Omental fat pad (tissue), 4 donors: ENCODE measurements around the gene TRERF1. TPM values are rescaled to one million over a fixed set of nuclear protein-coding genes. Genes with fewer than 3 reads are reported as not detected.

ENCODE experiments used
- ATAC-seq: fragments of 150-250 bp; one replicate; pipeline ENCODE4 v1.9.1; 2016; ENCODE audit warnings: mild to moderate bottlenecking, moderate library complexity; ENCODE audit not compliant: low FRiP score
- DNase-seq: peaks from one replicate; pipeline ENCODE4 v3.0.0-alpha.2; 2019; ENCODE audit warnings: low spot score
- total RNA-seq, 4 donors: library from RNA; depleted of rRNA; stranded (reverse); fragments of >200 nt; gene quantifications; one replicate each; pipeline ENCODE4 v1.1.0, GENCODE V29; 2016
- TF ChIP-seq, protein P1 (sequence below), 3 donors: fragments of 450-650 bp; IDR thresholded peaks; one replicate each; pipeline ENCODE4 v1.5.1; 2016 to 2017; ENCODE audit warnings: antibody characterized with exemption in 3 of 3, mild to moderate bottlenecking in 3 of 3, moderate library complexity in 2 of 3

TRERF1 gene
- total RNA-seq, 4 donors from 2014 or later: 2.0 to 10.2 (median 2.6) TPM

DNA sequence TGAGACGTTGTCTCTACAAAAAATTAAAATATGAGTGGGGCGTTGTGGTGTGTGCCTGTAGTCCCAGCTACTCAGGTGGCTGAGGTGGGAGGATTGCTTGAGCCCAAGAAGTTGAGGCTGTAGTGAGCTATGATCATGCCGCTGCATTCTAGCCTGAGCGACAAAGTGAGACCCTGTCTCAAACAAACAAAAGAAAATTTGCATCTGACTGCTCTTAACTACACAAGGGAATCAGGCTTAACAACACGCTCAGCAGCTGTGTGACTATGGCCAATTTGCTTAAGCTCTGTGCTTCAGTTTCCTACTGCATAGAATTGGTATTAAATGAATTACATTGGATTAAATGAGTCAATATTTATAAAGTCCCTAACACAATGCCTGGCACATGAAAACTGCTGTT lies 209.8 kb downstream of the TRERF1 start:
- DNase-seq: no peak
- TF ChIP-seq, protein P1, sequence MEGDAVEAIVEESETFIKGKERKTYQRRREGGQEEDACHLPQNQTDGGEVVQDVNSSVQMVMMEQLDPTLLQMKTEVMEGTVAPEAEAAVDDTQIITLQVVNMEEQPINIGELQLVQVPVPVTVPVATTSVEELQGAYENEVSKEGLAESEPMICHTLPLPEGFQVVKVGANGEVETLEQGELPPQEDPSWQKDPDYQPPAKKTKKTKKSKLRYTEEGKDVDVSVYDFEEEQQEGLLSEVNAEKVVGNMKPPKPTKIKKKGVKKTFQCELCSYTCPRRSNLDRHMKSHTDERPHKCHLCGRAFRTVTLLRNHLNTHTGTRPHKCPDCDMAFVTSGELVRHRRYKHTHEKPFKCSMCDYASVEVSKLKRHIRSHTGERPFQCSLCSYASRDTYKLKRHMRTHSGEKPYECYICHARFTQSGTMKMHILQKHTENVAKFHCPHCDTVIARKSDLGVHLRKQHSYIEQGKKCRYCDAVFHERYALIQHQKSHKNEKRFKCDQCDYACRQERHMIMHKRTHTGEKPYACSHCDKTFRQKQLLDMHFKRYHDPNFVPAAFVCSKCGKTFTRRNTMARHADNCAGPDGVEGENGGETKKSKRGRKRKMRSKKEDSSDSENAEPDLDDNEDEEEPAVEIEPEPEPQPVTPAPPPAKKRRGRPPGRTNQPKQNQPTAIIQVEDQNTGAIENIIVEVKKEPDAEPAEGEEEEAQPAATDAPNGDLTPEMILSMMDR (IDR thresholded peaks at IDR 0.05): no peak
- no peak for ATAC-seq

DNA sequence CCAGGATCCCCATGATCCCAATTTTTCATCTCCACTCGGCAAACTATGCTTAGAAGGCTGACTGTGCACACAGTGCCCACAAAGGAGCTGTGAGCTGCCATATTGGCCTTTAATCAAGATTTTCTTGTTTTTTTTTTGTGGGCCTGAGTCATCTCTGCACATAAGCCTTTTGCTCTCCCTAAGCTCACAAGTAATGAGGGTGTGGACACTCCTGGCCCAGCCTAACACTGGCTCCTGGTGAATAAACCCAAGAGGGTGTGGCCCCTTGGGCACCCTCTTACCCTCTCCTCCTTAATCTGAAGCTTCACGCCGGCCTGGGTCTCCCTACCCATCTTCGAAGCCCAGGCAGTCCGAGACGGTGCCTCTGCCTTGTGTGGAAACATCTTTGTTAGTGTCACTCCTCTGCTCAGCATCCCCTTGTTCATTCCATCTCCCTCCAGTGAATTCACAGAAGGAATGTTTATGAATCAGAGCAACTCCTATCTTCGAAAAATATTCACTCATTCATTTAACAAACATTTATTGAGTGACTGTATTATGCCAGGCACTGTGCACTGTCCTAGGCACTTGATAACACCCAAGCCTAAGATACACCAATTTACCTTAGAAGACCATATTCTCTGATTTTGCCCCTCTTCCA lies 211.9 kb downstream of the TRERF1 start:
- DNase-seq (no peak), ATAC-seq (no peak)

DNA sequence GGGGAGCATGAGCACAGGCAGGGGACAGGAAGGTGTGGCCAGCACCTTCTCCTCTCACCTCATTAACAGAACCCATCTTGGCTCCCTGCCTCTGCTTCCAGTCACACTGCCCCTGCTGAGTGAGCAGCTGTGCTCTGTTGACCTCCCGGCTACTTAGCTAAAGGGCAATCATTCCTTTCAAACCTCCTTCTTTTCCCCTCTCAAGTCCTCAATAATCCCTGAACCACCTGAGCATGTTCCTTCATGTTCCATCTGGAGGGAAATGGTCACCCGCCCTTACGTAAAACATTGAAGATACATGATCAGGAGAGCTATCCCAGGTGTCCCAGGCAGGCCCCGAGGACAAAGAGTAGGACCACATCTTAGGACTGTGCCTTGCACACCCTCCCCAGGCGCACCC lies 212.4 kb downstream of the TRERF1 start:
- DNase-seq: no peak
- ATAC-seq: no peak
- TF ChIP-seq, protein P1 (IDR thresholded peaks at IDR 0.05): no peak

More for the DNA sequence above, 211.9 kb downstream of the TRERF1 start:
- TF ChIP-seq, protein P1 (IDR thresholded peaks at IDR 0.05): no peak

DNA sequence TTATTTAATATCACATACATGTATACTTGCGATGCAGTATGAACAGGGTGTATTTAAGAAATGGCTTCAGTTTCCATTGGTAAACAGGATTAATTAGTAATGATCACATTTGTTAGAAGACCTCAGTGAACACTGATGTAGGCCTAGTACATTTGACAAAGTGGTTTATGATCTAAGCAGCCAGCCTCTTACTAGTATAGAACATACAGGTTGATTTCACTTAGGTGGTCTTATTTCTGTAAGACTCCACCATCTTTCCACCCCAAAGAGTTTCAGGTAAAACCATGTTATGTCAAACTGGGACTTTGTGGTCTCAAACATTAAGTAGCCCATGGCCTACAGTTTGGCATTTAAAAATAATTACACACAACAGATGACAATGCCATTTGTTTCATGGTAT lies 213.9 kb downstream of the TRERF1 start:
- ATAC-seq (no peak), DNase-seq (no peak)
- TF ChIP-seq, protein P1 (IDR thresholded peaks at IDR 0.05): no peak

GRCh38 chr6:42236682-42237473 lies 214.8 kb downstream of the TRERF1 start:
- TF ChIP-seq, protein P1 (IDR thresholded peaks at IDR 0.05): no peak
- DNase-seq (no peak), ATAC-seq (no peak)

DNA sequence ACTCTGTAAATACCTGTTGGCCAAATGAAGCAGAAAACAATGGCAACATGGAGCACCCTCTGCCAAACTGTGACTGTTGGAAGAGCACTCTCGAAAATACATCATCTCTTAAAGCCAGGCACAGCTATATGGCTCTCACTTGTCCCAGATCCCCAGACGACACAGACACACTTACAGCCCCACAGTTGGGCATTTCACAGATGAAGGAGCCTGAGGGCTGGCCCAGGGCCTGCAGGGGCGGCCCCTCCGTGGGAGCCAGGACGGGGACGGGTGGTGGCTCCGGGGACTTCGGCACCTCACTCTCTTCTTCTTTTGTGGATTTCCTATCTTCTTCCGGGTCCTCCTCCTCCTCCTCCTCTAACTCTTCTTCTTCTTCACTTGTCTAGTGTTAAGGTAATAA lies 215.7 kb downstream of the TRERF1 start:
- DNase-seq (no peak), ATAC-seq (no peak)
- TF ChIP-seq, protein P1 (IDR thresholded peaks at IDR 0.05): no peak

DNA sequence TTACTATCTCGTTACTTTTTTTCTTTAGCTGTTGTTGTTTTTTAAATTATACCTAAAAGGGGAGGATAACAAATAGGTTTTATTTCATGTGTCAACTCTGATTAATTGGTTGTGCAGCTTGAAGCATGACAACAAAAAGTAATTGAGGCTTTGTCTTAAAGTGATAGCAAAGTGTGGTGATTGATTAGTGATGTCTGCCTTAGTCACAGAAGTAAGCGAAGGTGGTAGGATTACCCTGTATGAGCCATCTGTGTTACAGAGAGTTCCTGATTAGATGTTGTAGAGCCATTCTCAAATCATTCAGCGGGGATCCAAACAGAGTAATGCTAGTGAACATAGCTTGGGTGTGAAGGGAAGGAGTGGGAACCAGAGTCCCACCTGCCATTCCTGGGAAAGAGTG lies 219.7 kb downstream of the TRERF1 start:
- TF ChIP-seq, protein P1 (IDR thresholded peaks at IDR 0.05): no peak
- no peak for DNase-seq
- no peak for ATAC-seq
